Activated CD8-positive, alpha-beta memory T cell treated with anti-CD3 and anti-CD28 coated beads, Interleukin-2, amount 50 U/mL, for 24 hours (primary cell): ENCODE measurements around the gene RTKN.
"Not testable (repeated sequence)": the region's sequence is repeated elsewhere in the genome, so short reads cannot be mapped to it uniquely, and the experiment has no call there.

Experiments
- DNase-seq: peaks from one replicate; pipeline ENCODE4 v3.0.0-alpha.2; 2020; ENCODE audit errors: extremely low read depth

Gene RTKN

GRCh38 chr2:74461187-74462053 is 19.7 kb upstream of the RTKN start:
- no peak for DNase-seq

- DNase-seq = not testable (repeated sequence)
Observed at GRCh38 chr2:74460187-74460586, 18.4 kb upstream of the RTKN start.

GRCh38 chr2:74459503-74460118 is 17.9 kb upstream of the RTKN start:
- DNase-seq = not testable (repeated sequence)

- DNase-seq = no peak
Observed at GRCh38 chr2:74458938-74459363, 17.2 kb upstream of the RTKN start.

GRCh38 chr2:74458132-74458937 is 16.6 kb upstream of the RTKN start, which contains the start of gene WBP1:
Gene WBP1 (plus strand): TSS chr2:74458438. CDS start chr2:74458603, 165 bp downstream.
- peak; percentile 99 for DNase-seq

GRCh38 chr2:74457549-74458131 is 15.9 kb upstream of the RTKN start:
- peak; percentile 61 for DNase-seq

- no peak for DNase-seq
Observed at GRCh38 chr2:74457129-74457548, 15.4 kb upstream of the RTKN start.

- peak; percentile 95 for DNase-seq
Observed at GRCh38 chr2:74454654-74455511, 13.1 kb upstream of the RTKN start, which contains the start of gene INO80B. Gene INO80B (plus strand): TSS chr2:74455087. CDS start chr2:74455117, 30 bp downstream.

GRCh38 chr2:74450570-74451190 is 8.9 kb upstream of the RTKN start:
- DNase-seq = no peak

GRCh38 chr2:74448771-74449170 is 7.0 kb upstream of the RTKN start:
- DNase-seq = no peak

GRCh38 chr2:74447230-74447999 is 5.7 kb upstream of the RTKN start:
- DNase-seq = no peak

GRCh38 chr2:74444498-74445318 is 3.0 kb upstream of the RTKN start:
- no peak for DNase-seq

- DNase-seq = not testable (repeated sequence)
Observed at GRCh38 chr2:74442483-74443297, 953 bp upstream of the RTKN start.

GRCh38 chr2:74441170-74441689 is 507 bp downstream of the RTKN start:
- no peak for DNase-seq

- DNase-seq = no peak
Observed at GRCh38 chr2:74440378-74441169, 1.2 kb downstream of the RTKN start.

- DNase-seq = no peak
Observed at GRCh38 chr2:74439803-74440377, 1.8 kb downstream of the RTKN start.
